Peyer's patch (tissue), 4 donors: ENCODE measurements around the gene KANSL1.

Experiments used
- POLR2A ChIP-seq, 2 donors: fragments of 450-650 bp; IDR thresholded peaks; one replicate each; pipeline ENCODE4 v1.5.1; 2017; ENCODE audit warnings: antibody characterized with exemption in 2 of 2, mild to moderate bottlenecking in 2 of 2, moderate library complexity in 2 of 2
- TF ChIP-seq, protein P1 (sequence below), 6 experiments: fragments of 450-650 bp in 4 of 6; fragments of 200-600 bp in 2 of 6; sonication (generic) in 1 of 6; IDR thresholded peaks; one replicate each; pipeline ENCODE4 v1.5.1; 2017 to 2019; ENCODE audit warnings: antibody characterized with exemption in 6 of 6, mild to moderate bottlenecking in 3 of 6, moderate library complexity in 1 of 6

DNA sequence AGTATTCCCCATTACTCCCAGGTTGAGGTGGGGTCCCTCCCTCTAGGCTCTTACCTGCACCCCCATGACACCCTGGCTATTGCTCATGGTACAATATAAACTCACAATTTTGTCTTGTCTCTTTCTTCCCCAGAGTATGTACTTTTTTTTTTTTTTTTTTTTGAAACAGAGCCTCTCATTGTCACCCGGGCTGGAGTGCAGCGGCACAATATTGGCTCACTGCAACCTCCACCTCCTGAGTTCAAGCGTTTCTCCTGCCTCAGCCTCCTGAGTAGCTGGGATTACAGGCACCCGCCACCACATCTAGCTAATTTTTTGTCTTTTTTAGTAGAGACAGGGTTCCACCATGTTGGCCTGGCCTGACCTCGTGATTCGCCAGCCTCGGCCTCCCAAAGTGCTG, 8.5 kb downstream of the KANSL1 start:
- TF ChIP-seq, protein P1, sequence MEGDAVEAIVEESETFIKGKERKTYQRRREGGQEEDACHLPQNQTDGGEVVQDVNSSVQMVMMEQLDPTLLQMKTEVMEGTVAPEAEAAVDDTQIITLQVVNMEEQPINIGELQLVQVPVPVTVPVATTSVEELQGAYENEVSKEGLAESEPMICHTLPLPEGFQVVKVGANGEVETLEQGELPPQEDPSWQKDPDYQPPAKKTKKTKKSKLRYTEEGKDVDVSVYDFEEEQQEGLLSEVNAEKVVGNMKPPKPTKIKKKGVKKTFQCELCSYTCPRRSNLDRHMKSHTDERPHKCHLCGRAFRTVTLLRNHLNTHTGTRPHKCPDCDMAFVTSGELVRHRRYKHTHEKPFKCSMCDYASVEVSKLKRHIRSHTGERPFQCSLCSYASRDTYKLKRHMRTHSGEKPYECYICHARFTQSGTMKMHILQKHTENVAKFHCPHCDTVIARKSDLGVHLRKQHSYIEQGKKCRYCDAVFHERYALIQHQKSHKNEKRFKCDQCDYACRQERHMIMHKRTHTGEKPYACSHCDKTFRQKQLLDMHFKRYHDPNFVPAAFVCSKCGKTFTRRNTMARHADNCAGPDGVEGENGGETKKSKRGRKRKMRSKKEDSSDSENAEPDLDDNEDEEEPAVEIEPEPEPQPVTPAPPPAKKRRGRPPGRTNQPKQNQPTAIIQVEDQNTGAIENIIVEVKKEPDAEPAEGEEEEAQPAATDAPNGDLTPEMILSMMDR (IDR thresholded peaks at IDR 0.05) = no peak
- TF ChIP-seq POLR2A (IDR thresholded peaks at IDR 0.05) = no peak
